HG03139 (cell line): ENCODE data around the gene LYZ.

Experiments used
- ATAC-seq: cut with Tn5 transposase; IDR thresholded peaks from one replicate; pipeline ENCODE4 v1.9.1; 2021; ENCODE audit not compliant: unreplicated experiment

The LYZ gene

DNA sequence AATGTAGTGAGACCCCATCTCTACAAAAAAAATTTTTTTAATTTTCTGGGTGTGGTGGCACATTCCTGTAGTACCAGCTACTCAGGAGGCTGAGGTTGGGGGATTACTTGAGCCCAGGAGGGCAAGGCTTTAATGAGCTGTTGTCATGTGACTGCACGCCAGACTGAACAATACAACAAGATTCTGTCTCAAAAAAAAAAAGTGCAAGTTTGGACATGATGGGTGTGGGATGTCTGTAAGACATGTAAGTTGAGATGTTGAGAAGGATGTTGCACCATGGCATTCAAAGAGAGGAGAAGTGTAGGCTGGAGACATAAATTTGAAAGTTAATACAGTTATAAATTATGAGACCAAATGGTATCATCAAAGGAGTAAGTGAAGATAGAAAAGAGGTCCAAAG, 34.9 kb downstream of the LYZ start:
- ATAC-seq: no peak

DNA sequence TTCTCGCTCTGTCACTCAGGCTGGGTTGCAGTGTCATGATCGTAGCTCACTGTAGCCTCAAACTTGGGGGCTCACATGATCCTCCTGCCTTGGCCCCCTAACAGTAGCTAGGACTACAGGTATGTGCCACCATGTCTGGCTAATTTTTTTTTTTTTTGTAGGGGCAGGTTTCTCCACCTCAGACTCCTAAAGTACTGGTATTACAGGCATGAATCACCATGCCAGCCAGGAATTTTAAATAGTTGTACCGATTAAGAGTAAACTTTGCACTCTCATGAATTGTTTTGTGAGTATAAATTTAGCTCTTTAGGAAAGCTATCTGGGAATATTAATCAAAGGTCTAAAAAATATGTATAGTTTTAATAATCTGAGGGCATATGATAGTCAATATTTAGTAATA, 36.9 kb downstream of the LYZ start:
- ATAC-seq: no peak

- ATAC-seq: no peak
Measured at GRCh38 chr12:69386921-69387320, 38.7 kb downstream of the LYZ start.

- no peak for ATAC-seq
Measured at GRCh38 chr12:69388371-69388770, 40.2 kb downstream of the LYZ start.

GRCh38 chr12:69389831-69390230, 41.6 kb downstream of the LYZ start:
- ATAC-seq: no peak

- no peak for ATAC-seq
Measured at GRCh38 chr12:69392179-69392928, 44.2 kb downstream of the LYZ start.

DNA sequence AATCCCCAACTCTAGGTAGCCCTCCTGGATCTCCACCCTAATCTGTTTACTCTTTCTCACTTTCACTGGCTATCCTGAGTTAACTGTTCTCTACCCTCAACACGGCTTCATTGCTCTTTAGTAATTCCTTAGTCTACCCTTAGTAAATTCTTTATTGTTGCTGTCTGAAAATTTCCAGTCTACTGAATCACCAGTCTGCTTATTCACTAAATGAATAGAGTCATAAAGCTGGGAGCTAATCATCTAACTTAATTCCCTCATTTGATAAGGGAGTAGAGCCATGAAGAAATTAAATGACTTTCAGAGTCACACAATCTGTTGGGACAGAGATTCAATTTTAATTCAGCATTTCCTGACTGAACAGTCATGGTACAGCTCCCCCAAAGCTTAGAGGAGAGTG, 47.9 kb downstream of the LYZ start:
- ATAC-seq: no peak

- ATAC-seq: no peak
Measured at GRCh38 chr12:69396963-69397362, 48.8 kb downstream of the LYZ start.

- ATAC-seq: no peak
Measured at GRCh38 chr12:69397978-69398377, 49.8 kb downstream of the LYZ start.

GRCh38 chr12:69401940-69402339, 53.8 kb downstream of the LYZ start:
- no peak for ATAC-seq
